A673 (cell line): Measurements from ENCODE around the gene TCP11L2. TPM values are rescaled to one million over a fixed set of nuclear protein-coding genes. Genes with fewer than 3 reads are reported as not detected.

Experiments
- Bru-seq: library from RNA; stranded (reverse); fragments of 400-500 nt; gene quantifications from one replicate; lab custom pipeline; 2021; lab: Mats Ljungman, UMichigan
- BruChase-seq, 2 experiments: library from RNA; stranded (reverse); fragments of 400-500 nt; gene quantifications; one replicate each; lab custom pipeline; 2021; lab: Mats Ljungman, UMichigan
- BruUV-seq: library from RNA; stranded (reverse); fragments of 400-500 nt; replicated peaks from 2 replicates; lab custom pipeline; 2021; lab: Mats Ljungman, UMichigan
- CTCF ChIA-PET: fragments of 300-600 bp; sonication (Branson Sonifier 250); formaldehyde crosslinking; loops from one replicate; lab custom pipeline; 2022; ENCODE audit warnings: antibody characterized with exemption; lab: Charles Lee
- POLR2A ChIA-PET: fragments of 300-600 bp; sonication (Branson Sonifier 250); formaldehyde crosslinking; loops from one replicate; lab custom pipeline; 2022; ENCODE audit warnings: antibody characterized with exemption; ENCODE audit not compliant: low non-redundant PET; lab: Charles Lee
- DNase-seq: peaks from one replicate; pipeline ENCODE4 v3.0.0-alpha.2; 2015; ENCODE audit warnings: low spot score
- H3K27ac ChIP-seq: fragments of 200-600 bp; sonication (generic); 2 replicates; pipeline ENCODE4 v1.5.1; 2016; ENCODE audit warnings: mixed run types, low read depth, mild to moderate bottlenecking, mixed read lengths, antibody characterized with exemption, low read length; ENCODE audit not compliant: poor library complexity, severe bottlenecking
- H3K27me3 ChIP-seq: fragments of 200-600 bp; sonication (generic); replicated peaks from 2 replicates; pipeline ENCODE4 v1.6.1; 2017; ENCODE audit warnings: mixed run types, low read depth, mild to moderate bottlenecking, mixed read lengths, antibody characterized with exemption, low read length; ENCODE audit not compliant: insufficient read depth, poor library complexity
- H3K36me3 ChIP-seq: fragments of 200-600 bp; sonication (generic); 2 replicates; pipeline ENCODE4 v1.6.1; 2016; ENCODE audit warnings: mixed run types, mild to moderate bottlenecking, mixed read lengths, antibody characterized with exemption, low read length; ENCODE audit not compliant: insufficient read depth, poor library complexity, severe bottlenecking
- H3K4me1 ChIP-seq: fragments of 200-600 bp; sonication (generic); 2 replicates; pipeline ENCODE4 v1.6.1; 2017; ENCODE audit warnings: mixed run types, mild to moderate bottlenecking, mixed read lengths, antibody characterized with exemption, low read length; ENCODE audit not compliant: insufficient read depth, poor library complexity, severe bottlenecking
- H3K4me3 ChIP-seq: fragments of 200-600 bp; sonication (generic); 2 replicates; pipeline ENCODE4 v1.5.1; 2016; ENCODE audit warnings: low read depth, mixed run types, mild to moderate bottlenecking, mixed read lengths, low read length; ENCODE audit not compliant: poor library complexity, severe bottlenecking
- H3K9me3 ChIP-seq: fragments of 200-600 bp; sonication (generic); 2 replicates; pipeline ENCODE4 v1.6.1; 2016; ENCODE audit warnings: mixed run types, low read depth, mild to moderate bottlenecking, mixed read lengths, antibody characterized with exemption, low read length; ENCODE audit not compliant: poor library complexity, severe bottlenecking
- CTCF ChIP-seq: fragments of 300-800, 200-600 bp; sonication (generic); conservative IDR thresholded peaks from 2 replicates; pipeline ENCODE4 v1.5.1; 2017; ENCODE audit warnings: low read depth, mild to moderate bottlenecking, antibody characterized with exemption, low read length, moderate library complexity, mixed read lengths
- EZH2 ChIP-seq: fragments of 200-600 bp; sonication (generic); IDR thresholded peaks from 2 replicates; pipeline ENCODE4 v1.6.1; 2017; ENCODE audit warnings: borderline replicate concordance, low read depth, mild to moderate bottlenecking, mixed read lengths, antibody characterized with exemption, low read length; ENCODE audit not compliant: poor library complexity, severe bottlenecking
- intact Hi-C: fragments of 100-400 bp; cut with micrococcal nuclease; formaldehyde crosslinking; loops from one replicate; pipeline ENCODE4 v1.10.0; 2022; ENCODE audit not compliant: unreplicated experiment
- long read RNA-seq: library from polyadenylated mRNA; stranded (forward); transcript quantifications from one replicate; pipeline ENCODE4 v2.0.0, GENCODE V29; 2022
- total RNA-seq: library from RNA; stranded (reverse); gene quantifications from 2 replicates; pipeline ENCODE4 v1.2.3, GENCODE V29; 2021

The TCP11L2 gene
- total RNA-seq, result 0.39 and 3.0 TPM in 2 replicates
- percentile 22 among the genes with signal in this experiment for Bru-seq, nascent RNA
- BruChase-seq, experiment 1, labeled RNA remaining after a 2-hour chase, result percentile 23 among the genes with signal in this experiment
- percentile 18 among the genes with signal in this experiment for BruChase-seq, experiment 2, labeled RNA remaining after a 6-hour chase
- long read RNA-seq, partial matches to known transcripts, result 0 of 1 reads
- long read RNA-seq, other reads (novel, unspliced or antisense), result 1 of 1 reads

GRCh38 chr12:106302401-106303201, at the start of gene TCP11L2:
Gene TCP11L2, plus strand, starts transcription at chr12:106302733. Its CDS starts 8,343 bp downstream, at chr12:106311076.
- intact Hi-C loops, result no loop called here
- ChIA-PET CTCF (no interaction called here), POLR2A (no interaction called here)
- Histone ChIP-seq H3K36me3 (no peaks in the 10 kb centered on the region), H3K9me3 (no peaks in the 10 kb centered on the region), H3K4me1 (peaks cover 5% of the 10 kb centered on the region), H3K4me3 (peak within 1 kb of the TSS; percentile 85), H3K27ac (peak within 1 kb of the TSS; percentile 99), H3K27me3 (no peaks in the 10 kb centered on the region)
- DNase-seq, result peak; percentile 82
- TF ChIP-seq EZH2, result no peak
- TF ChIP-seq CTCF, result no peak
- BruUV-seq, result no TSS peak

GRCh38 chr12:106254724-106255123, 47.8 kb upstream of the TCP11L2 start:
- Histone ChIP-seq H3K27me3 (no peaks in the 10 kb centered on the region), H3K36me3 (no peaks in the 10 kb centered on the region), H3K9me3 (no peaks in the 10 kb centered on the region), H3K4me1 (no peaks in the 10 kb centered on the region), H3K4me3 (no peak overlapping the region), H3K27ac (no peak overlapping the region)
- TF ChIP-seq CTCF (no peak), EZH2 (no peak)
- BruUV-seq, result no TSS peak
- CTCF ChIA-PET, result no interaction called here
- intact Hi-C loops, result no loop called here
- POLR2A ChIA-PET, result no interaction called here
- no peak for DNase-seq

GRCh38 chr12:106255493-106255892, 47.0 kb upstream of the TCP11L2 start:
- no TSS peak for BruUV-seq
- ChIA-PET POLR2A (no interaction called here), CTCF (no interaction called here)
- intact Hi-C loops, result no loop called here
- Histone ChIP-seq H3K4me3 (no peak overlapping the region), H3K27ac (no peak overlapping the region), H3K9me3 (no peaks in the 10 kb centered on the region), H3K4me1 (no peaks in the 10 kb centered on the region), H3K36me3 (no peaks in the 10 kb centered on the region), H3K27me3 (no peaks in the 10 kb centered on the region)
- DNase-seq, result no peak
- TF ChIP-seq EZH2 (no peak), CTCF (no peak)
